Ishikawa (cell line): ENCODE measurements around the gene LRRC8D.

Experiments used
- CEBPB ChIP-seq: IDR thresholded peaks from 2 replicates; pipeline ENCODE4 v1.6.1; 2012
- CREB1 ChIP-seq: IDR thresholded peaks from 2 replicates; pipeline ENCODE4 v1.6.1; 2012; ENCODE audit warnings: low read depth
- EGR1 ChIP-seq: IDR thresholded peaks from 2 replicates; pipeline ENCODE4 v1.6.1; 2012
- EP300 ChIP-seq: IDR thresholded peaks from 2 replicates; pipeline ENCODE4 v1.6.1; 2012; ENCODE audit warnings: borderline replicate concordance
- FOXM1 ChIP-seq: IDR thresholded peaks from 2 replicates; pipeline ENCODE4 v1.6.1; 2012; ENCODE audit warnings: low read depth, borderline replicate concordance
- NFIC ChIP-seq: IDR thresholded peaks from 2 replicates; pipeline ENCODE4 v1.6.1; 2012
- TAF1 ChIP-seq: IDR thresholded peaks from 2 replicates; pipeline ENCODE4 v1.6.1; 2012; ENCODE audit warnings: low read depth, mild to moderate bottlenecking
- TCF12 ChIP-seq: IDR thresholded peaks from 2 replicates; pipeline ENCODE4 v1.6.1; 2012; ENCODE audit warnings: low read depth
- TEAD4 ChIP-seq: IDR thresholded peaks from 2 replicates; pipeline ENCODE4 v1.6.1; 2012
- YY1 ChIP-seq: IDR thresholded peaks from 2 replicates; pipeline ENCODE4 v1.6.1; 2012; ENCODE audit warnings: low read depth
- ZBTB7A ChIP-seq: IDR thresholded peaks from 2 replicates; pipeline ENCODE4 v1.6.1; 2012; ENCODE audit warnings: low read depth
- TF ChIP-seq, protein P1 (sequence below): IDR thresholded peaks from 2 replicates; pipeline ENCODE4 v1.6.1; 2012
- TF ChIP-seq, protein P2 (sequence below): IDR thresholded peaks from 2 replicates; pipeline ENCODE4 v1.6.1; 2012
- TF ChIP-seq, protein P3 (sequence below): IDR thresholded peaks from 2 replicates; pipeline ENCODE4 v1.6.1; 2012; ENCODE audit warnings: low read depth, mild to moderate bottlenecking

LRRC8D gene

DNA sequence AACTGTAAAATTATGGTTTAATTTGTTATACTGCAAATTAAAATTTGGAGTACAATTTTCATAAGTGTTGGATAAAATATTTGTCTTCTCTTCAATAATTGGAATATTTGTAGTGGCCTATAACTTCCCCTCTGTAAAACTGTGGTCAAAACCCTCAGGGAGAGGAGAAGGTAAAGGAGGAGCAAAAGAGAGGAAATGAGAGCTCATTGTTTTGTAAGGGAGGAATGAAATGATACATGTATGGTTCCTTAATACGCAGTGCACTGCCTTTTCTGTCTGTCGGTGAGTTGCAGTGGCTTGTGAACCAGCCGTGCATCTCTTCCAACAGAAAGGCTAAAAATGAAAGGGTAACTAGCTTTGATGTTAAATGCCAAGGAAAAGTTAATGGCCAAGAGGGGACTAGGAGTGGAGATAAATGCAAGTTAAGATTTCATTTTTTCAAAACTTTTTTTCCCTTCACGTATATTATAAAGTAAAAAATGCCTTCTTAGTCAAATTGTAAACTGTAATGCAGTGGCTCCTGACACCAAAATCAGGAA, 26.4 kb downstream of the LRRC8D start:
- TF ChIP-seq, protein P1, sequence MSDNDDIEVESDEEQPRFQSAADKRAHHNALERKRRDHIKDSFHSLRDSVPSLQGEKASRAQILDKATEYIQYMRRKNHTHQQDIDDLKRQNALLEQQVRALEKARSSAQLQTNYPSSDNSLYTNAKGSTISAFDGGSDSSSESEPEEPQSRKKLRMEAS: no peak
- no peak for TF ChIP-seq YY1

DNA sequence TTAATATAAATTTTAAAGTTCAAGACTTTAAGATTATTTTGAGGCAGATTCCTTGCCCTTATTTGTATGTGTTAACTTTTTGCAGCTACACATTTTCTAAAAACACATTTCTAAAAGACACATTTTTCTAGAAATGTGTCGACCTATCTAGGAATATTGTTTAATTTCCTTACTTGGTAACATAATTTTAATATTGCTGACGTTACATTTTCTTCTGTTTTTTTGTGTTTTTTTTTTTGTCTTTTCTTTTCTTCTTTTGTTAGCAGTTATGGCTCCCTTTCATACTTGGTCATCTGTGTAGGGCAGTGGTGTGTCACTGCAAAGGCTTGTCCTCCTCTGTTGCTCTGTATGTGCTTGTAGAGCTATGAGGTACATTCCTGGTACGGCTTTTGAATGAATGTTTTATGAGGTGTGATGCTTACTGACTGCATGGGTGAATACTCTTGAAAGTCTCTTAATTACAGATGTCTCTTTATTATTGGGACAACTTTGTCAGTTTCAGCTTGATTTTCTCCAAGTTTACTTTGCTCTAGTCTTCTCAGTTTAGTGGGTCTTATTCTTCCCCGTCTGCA, 30.1 kb downstream of the LRRC8D start:
- TF ChIP-seq CEBPB (no peak), TEAD4 (no peak), TAF1 (no peak), YY1 (no peak), FOXM1 (no peak), TCF12 (no peak), ZBTB7A (no peak)
- TF ChIP-seq, protein P1: no peak
- TF ChIP-seq, protein P2, sequence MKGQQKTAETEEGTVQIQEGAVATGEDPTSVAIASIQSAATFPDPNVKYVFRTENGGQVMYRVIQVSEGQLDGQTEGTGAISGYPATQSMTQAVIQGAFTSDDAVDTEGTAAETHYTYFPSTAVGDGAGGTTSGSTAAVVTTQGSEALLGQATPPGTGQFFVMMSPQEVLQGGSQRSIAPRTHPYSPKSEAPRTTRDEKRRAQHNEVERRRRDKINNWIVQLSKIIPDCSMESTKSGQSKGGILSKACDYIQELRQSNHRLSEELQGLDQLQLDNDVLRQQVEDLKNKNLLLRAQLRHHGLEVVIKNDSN: no peak

DNA sequence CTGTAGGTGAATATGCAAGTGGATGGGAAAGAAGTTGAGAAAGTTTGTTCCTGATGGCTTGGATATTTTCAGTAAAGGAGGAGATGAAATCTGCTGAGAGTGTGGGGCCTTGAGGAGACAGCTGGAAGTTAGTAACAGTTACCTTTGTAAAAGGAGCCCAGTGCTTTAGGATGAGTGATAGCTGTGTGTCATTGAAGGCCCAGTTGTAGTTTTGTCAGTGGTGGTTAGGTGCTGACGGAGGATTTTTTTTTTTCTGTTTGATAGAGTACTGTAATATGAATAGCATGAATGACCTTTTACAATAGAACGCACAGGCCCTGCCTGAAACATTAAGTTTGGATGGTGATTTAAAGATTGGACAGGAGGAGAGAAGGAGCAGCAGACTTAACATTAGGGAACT, 33.3 kb downstream of the LRRC8D start:
- TF ChIP-seq EP300 (no peak), EGR1 (no peak), TAF1 (no peak), YY1 (no peak), ZBTB7A (no peak), TCF12 (no peak), TEAD4 (no peak), FOXM1 (no peak)
- TF ChIP-seq, protein P3, sequence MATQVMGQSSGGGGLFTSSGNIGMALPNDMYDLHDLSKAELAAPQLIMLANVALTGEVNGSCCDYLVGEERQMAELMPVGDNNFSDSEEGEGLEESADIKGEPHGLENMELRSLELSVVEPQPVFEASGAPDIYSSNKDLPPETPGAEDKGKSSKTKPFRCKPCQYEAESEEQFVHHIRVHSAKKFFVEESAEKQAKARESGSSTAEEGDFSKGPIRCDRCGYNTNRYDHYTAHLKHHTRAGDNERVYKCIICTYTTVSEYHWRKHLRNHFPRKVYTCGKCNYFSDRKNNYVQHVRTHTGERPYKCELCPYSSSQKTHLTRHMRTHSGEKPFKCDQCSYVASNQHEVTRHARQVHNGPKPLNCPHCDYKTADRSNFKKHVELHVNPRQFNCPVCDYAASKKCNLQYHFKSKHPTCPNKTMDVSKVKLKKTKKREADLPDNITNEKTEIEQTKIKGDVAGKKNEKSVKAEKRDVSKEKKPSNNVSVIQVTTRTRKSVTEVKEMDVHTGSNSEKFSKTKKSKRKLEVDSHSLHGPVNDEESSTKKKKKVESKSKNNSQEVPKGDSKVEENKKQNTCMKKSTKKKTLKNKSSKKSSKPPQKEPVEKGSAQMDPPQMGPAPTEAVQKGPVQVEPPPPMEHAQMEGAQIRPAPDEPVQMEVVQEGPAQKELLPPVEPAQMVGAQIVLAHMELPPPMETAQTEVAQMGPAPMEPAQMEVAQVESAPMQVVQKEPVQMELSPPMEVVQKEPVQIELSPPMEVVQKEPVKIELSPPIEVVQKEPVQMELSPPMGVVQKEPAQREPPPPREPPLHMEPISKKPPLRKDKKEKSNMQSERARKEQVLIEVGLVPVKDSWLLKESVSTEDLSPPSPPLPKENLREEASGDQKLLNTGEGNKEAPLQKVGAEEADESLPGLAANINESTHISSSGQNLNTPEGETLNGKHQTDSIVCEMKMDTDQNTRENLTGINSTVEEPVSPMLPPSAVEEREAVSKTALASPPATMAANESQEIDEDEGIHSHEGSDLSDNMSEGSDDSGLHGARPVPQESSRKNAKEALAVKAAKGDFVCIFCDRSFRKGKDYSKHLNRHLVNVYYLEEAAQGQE: no peak
- TF ChIP-seq, protein P1: no peak
- TF ChIP-seq, protein P2: no peak

DNA sequence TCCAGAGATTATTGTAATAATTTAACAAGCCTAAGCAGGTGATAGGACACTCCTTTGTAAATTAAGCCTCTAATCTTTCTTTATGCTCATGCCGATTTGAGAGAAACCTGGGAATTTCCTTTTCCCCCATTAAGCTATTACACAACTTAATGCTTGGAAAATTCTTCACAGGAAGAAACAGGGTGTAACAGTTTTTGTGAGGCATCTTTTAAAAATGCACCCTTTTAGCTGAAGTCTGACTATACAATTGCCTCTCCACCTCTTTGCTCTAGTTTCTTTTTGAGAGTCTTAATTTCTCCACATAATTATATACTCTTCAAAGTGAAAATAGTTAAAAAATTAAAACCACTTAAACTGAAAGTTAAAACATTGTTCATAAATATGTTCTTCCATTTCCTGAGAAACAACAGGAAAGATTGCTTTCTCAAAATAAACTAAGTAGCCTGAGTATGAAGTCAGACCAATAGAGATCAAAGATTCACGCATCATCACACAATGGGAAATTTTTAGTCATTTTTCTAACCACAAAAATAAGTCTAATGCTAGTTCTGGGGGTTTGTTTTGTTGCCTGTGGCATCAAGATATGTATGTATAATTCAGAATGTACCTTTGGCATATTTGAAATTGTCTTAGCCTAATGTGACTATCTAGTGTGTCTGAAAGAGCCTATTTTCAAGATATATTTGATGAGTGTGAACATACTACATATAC, 34.7 kb downstream of the LRRC8D start:
- TF ChIP-seq TEAD4: no peak
- TF ChIP-seq ZBTB7A: no peak
- TF ChIP-seq NFIC: no peak
- no peak for TF ChIP-seq FOXM1
- no peak for TF ChIP-seq EP300
- TF ChIP-seq, protein P1: no peak

DNA sequence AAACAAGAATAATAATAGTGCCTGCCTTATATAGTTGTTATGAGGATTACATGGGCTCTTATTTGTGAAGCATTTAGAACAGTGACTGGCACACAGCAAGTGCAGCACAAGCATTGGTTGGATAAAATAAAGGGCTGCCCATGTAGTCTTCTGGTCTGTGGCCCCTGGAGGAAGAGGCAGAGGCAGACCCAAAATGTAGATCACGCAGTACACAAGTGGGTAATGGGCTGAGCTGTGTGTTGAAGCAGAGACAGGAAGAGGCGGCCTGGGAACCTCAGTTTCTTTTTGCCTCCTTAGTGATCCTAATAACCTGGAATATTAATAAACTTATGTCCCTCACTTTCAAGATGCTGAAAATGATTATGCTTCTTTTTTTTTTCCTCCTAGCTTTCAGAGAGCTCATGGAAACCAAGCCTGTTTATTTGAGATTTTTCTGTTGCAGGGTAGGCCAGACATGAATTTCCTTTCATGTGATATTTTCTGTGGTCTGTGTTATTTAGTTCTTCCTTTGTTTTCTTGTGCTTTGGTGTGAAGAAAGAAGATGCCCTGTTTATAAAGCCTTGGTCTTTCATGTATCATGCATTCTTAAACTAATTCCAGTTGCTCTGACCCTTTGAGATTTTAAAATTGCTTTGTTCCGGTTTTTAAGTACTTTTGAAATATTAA, 42.5 kb downstream of the LRRC8D start:
- TF ChIP-seq, protein P3: no peak
- TF ChIP-seq, protein P1: no peak
- no peak for TF ChIP-seq YY1
- TF ChIP-seq CREB1: no peak
- no peak for TF ChIP-seq EP300
- TF ChIP-seq TAF1: no peak
